CD4-positive, alpha-beta T cell treated with Interleukin-2 at 100 ng/mL for 4 hours (primary cell): ENCODE data around the gene JAM3.
A peak's percentile ranks its signal among the peaks of the same experiment; 100 is the strongest.
"Not testable (repeated sequence)": the region's sequence is repeated elsewhere in the genome, so short reads cannot be mapped to it uniquely, and the experiment has no call there.

Source experiments
- DNase-seq: peaks from one replicate; pipeline ENCODE4 v3.0.0-alpha.2; 2020; ENCODE audit warnings: low spot score

The JAM3 gene

GRCh38 chr11:134101282-134101681, 32.4 kb downstream of the JAM3 start:
- DNase-seq, result no peak

DNA sequence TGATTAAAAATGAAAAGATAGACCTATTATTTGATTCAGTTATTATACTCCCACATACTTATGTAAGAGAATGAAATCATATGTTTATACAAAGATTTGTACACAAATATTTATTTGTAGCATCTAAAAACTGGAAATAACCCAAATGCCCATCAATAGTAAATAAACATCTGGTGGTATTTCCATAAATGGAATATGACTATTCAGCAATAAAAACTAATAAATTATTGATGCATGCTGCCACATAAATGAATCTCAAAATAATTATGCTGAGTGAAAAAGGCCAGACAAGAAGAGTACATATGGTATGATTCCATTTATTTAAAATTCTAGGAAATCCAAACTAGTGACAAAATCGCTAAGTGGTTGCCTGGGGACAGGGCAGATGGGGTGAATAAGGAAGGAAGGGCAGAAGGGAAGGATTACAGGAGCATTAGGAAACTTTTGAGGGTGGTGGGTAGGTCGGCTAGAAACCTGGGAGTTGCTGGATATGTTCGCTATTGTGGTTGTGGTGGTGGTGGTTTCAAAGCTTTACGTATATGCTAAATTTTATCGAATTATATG, 41.5 kb downstream of the JAM3 start:
- DNase-seq, result no peak

DNA sequence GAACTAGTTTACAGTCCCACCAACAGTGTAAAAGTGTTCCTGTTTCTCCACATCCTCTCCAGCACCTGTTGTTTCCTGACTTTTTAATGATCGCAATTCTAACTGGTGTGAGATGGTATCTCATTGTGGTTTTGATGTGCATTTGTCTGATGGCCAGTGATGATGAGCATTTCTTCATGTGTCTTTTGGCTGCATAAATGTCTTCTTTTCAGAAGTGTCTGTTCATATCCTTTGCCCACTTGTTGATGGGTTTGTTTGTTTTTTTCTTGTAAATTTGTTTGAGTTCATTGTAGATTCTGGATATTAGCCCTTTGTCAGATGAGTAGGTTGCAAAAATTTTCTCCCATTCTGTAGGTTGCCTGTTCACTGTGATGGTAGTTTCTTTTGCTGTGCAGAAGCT, 44.9 kb downstream of the JAM3 start:
- not testable (repeated sequence) for DNase-seq

GRCh38 chr11:134116210-134116609, 47.3 kb downstream of the JAM3 start:
- DNase-seq, result no peak

GRCh38 chr11:134118006-134118405, 49.1 kb downstream of the JAM3 start:
- no peak for DNase-seq

DNA sequence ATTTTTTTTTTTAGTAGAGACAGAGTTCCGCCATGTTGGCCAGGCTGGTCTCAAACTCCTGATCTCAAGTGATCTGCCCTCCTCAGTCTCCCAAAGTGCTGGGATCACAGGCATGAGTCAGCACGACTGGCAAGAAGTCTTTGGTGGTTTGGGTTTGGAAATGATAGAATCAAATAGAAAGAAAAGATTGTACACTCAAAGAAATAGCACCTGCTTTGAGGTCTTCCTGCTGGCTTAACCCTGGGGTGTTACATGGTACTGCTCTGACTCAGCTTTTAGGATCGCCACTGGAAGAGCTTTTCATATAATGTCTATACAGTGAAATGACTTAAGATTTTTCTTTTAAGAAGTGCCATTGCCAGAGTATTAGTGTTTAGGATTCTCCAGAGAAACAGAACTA, 50.2 kb downstream of the JAM3 start:
- DNase-seq, result no peak

DNA sequence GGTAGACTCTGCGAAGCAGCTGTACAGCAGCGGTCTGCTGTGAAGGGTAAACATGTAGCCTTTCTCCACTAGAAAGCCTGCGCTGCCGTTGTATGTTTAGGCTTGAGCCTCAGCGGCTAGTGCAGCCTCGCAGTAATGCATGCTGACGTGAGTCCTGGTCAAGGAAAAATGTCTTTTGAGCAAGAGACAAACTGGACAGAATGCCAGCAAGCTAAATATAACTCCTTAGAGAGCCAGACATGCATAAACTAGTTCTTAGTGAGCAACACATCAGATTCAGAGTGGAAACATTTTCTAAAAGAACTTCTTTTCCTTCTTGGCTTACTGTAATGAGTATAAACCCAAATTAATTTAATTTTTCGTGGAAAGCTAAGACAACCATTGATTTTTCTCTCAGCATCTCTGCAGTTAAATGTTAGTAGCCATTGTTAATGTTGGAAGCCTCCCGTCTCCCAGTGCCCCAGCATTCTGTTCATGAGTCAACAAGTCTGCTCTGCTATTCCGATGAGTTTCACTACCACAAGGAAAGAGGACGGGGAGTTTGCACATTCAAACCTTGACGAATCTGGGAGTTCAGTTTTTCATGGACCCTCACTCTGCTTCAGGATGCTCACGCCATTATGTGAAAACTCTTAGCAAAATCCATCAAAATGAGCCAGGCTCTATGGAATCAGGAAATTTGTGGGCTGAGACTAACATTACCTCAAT, 51.4 kb downstream of the JAM3 start:
- DNase-seq, result no peak

- no peak for DNase-seq
These were observed 52.2 kb downstream of the JAM3 start for GRCh38 chr11:134120921-134121526.

- DNase-seq, result no peak
These were observed 56.0 kb downstream of the JAM3 start for GRCh38 chr11:134124660-134125451.

DNA sequence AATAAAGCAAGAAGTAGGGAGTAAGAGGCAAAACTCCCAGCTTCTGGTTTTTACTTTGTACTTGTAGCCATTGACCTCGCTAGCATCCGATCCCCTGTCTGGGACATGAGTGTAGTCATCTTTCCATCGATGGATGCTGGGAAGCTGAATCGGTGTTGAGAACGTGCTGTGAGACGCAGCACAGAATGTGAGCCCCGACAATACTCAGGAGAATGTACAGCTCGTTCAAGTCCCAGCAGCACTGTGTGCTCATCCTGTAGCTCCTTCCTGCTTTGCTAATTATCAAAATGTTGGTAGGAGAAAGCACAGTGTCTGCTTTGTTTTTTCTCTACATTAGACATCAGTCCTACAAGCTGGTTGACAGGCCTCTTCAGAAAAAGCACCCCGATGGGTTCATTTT, 56.6 kb downstream of the JAM3 start:
- DNase-seq, result no peak

DNA sequence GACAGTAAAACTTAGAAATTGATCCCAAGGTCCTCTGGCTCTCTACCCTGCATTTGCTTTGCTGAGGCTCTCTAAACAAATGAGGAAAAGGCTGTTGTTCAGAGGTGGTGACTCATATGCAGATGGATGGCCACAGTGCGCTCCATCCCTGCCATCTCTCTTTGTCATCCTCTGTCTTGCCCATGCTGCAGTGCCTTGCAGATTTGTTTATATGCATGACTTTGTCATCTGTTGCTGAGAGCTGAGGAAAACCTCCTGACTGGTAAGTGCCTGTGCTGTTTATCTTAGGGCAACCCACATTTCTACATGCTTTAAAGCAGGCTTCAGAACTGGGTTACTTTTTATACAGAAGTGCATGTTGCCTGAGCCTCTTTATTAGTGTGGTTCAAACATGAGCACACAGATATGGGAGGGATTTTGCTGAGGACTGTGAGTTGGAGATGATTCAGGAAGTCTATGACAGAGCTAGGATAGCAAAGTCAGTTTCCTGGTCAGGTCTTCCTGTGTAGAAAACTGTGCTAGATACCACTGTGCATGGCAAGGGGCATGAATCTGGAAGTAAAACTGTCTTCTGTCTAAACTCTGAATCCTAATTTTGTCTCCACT, 57.4 kb downstream of the JAM3 start:
- DNase-seq, result no peak

DNA sequence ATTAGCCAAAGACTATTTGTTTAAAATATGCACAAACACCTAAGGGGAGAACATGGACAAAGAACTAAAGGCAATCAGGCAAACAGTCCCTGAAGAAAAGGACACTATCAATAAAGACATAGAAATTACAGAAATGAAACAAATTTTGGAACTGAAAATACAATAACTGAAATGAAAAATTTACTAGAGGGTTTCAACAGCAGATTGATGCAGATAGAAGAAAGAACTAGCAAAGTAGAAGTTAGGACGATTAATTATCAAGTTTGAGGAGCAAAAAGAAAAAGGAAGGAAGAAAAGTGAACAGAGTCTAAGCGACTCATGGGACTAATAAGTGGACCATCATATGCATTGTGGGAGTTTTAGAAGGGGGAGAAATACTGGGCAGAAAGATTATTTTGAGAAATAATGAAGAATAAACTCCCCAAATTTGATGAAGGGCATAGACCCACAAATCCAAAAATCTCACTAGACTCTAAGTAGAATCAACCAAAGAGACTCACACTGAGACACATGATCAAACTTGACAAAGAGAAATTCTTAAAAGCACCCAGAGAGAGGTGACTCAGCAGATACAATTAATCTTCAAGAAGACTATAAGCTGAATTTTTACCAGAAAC, 62.9 kb downstream of the JAM3 start:
- DNase-seq, result no peak

GRCh38 chr11:134132808-134133207, 63.9 kb downstream of the JAM3 start:
- no peak for DNase-seq

- DNase-seq, result no peak
These were observed 65.3 kb downstream of the JAM3 start for GRCh38 chr11:134134167-134134566.

DNA sequence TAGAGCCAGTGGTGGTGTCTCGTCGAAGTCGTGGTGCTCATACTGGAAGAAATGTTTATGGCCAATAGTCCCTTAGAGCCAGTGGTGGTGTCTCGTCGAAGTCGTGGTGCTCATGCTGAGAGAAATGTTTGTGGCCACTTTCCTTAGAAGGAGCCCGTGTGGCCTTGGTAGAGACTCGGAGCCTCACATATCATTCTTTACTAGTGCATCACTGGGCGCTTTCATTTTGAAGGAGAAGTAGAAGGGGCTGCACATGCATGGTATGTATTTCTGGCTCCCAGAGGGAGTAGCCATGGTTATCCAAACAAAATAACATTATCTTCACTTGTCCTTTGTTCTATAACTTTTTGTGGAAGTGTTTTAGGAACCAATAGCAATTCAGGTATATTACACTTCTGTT, 69.5 kb downstream of the JAM3 start:
- DNase-seq, result no peak

- DNase-seq, result no peak
These were observed 70.5 kb downstream of the JAM3 start for GRCh38 chr11:134139303-134139872.

- peak; percentile 57 for DNase-seq
These were observed 71.0 kb downstream of the JAM3 start for GRCh38 chr11:134139873-134140331.

DNA sequence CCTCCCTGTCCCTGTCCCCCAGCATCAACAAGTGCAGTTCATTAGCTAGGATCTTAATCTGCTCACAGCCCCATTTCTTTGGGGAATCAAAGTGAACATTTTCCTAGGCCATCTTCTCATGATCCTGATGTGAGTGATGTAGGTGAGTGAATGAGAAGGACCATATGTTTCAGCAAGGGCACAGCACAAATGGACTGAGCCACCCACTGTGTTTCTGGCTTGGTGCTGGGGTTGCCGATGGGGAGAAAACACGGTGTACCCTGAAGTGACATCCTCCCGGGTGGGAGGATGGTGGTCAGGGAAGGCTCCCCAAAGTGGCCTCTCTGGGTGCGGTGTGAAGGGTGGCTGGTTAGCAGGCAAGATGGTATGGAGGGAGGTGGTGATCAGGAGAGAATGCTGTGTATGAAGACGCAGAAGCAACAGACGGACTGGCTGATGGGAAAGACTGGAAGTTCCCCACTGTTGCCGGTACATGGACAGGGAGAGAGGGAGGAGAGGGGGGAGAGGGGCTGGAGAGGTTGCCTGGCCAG, 72.2 kb downstream of the JAM3 start:
- DNase-seq, result no peak

- DNase-seq, result no peak
These were observed 73.7 kb downstream of the JAM3 start for GRCh38 chr11:134142536-134142935.

- no peak for DNase-seq
These were observed 74.9 kb downstream of the JAM3 start for GRCh38 chr11:134143801-134144200.

GRCh38 chr11:134144744-134145143, 75.9 kb downstream of the JAM3 start:
- no peak for DNase-seq
